Measurements from ENCODE around the gene HAL. TPM values are rescaled to one million over a fixed set of nuclear protein-coding genes. Genes with fewer than 3 reads are reported as not detected.

Gene HAL
- total RNA-seq, 4 donors from 2014 or later = 1.3 to 1.9 TPM; not detected in 2

- Histone ChIP-seq H3K27ac (no peak overlapping the region), H3K9me3 (no peaks in the 10 kb centered on the region), H3K4me3 (replicated peaks in 1 of 3) (no peak overlapping the region), H3K4me1 (peaks cover 3 to 12% of the 10 kb centered on the region in 2 donors), H3K27me3 (no peaks in the 10 kb centered on the region), H3K36me3 (peaks cover 0 to under 1% of the 10 kb centered on the region in 2 donors)
- intact Hi-C loops (cut with DNase I) = no loop called here
- DNase-seq = no peak
- TF ChIP-seq CTCF (IDR thresholded peaks at IDR 0.05) (no peak), POLR2A (IDR thresholded peaks at IDR 0.05) (no peak)
- 75 to 83% methylated on average over 1 of the region's 1 CpG for WGBS, 2 donors
These were observed 32.4 kb upstream of the HAL start for GRCh38 chr12:96028538-96028937.

- Histone ChIP-seq H3K27me3 (no peaks in the 10 kb centered on the region), H3K9me3 (no peaks in the 10 kb centered on the region), H3K4me3 (replicated peaks in 1 of 3) (no peak overlapping the region), H3K27ac (no peak overlapping the region), H3K4me1 (no peaks in the 10 kb centered on the region), H3K36me3 (peaks cover 0 to 6% of the 10 kb centered on the region in 2 donors)
- TF ChIP-seq CTCF (IDR thresholded peaks at IDR 0.05) = no peak
- TF ChIP-seq POLR2A (IDR thresholded peaks at IDR 0.05) = no peak
- no peak for DNase-seq
- intact Hi-C loops (cut with DNase I) = no loop called here
- WGBS, 2 donors = 97 to 98% methylated on average over 1 of the region's 1 CpG
These were observed 30.2 kb upstream of the HAL start for GRCh38 chr12:96026331-96026730.

DNA sequence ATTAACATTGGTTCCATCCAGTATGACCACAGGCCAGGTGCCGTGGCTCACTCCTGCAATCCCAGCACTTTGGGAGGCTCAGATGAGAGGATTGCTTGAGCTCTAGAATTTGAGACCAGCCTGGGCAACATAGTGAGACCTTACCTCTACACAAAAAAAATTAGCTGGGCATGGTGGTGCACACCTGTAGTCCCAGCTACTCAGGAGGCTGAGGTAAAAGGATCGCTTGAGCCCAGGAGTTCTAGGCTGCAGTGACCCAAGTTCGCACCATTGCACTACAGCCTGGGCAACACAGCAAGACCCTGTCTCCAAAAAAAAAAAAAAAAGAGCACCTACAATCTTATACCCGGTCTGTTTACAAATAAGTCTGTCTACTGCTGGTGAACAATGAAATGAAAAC is 29.4 kb upstream of the HAL start:
- Histone ChIP-seq H3K4me1 (no peaks in the 10 kb centered on the region), H3K36me3 (peaks cover 0 to 6% of the 10 kb centered on the region in 2 donors), H3K9me3 (no peaks in the 10 kb centered on the region), H3K4me3 (replicated peaks in 1 of 3) (no peak overlapping the region), H3K27ac (no peak overlapping the region), H3K27me3 (no peaks in the 10 kb centered on the region)
- intact Hi-C loops (cut with DNase I) = no loop called here
- TF ChIP-seq POLR2A (IDR thresholded peaks at IDR 0.05) (no peak), CTCF (IDR thresholded peaks at IDR 0.05) (no peak)
- WGBS, 2 donors = 95 to 96% methylated on average over 4 of the region's 4 CpGs
- no peak for DNase-seq

DNA sequence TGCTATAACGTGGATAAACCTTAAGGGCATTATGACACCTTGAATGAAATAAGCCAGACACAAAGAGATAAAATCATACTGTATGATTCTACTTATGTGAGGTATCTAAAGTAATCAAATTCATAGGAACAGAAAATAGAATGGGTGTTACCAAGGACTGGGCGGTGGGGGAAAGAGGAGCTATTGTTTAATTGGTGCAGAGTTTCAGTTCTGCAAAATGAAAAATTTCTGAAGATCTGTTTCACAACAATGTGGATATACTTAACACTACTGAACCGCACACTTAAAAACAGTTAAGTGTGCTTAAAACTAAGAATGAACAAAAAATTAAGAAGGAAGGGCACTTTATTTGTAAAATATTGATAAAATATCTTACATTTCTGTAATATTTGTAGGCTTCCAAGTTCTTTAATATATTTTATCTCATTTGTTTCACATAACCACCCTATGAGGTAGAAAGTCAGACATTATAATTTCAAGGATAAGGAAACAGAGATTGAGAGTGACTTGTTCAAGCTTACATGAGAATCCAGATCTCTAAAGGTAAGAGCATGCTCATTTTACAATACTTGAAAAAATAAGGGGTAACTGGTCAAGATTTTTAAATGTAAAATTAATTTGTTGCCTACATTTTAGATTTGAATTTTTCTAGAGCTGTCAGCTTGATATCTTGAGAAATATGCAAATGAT is 24.3 kb upstream of the HAL start:
- H3K4me3 ChIP-seq (replicated peaks in 1 of 3) = no peak overlapping the region
- H3K27ac ChIP-seq = no peak overlapping the region
- no peaks in the 10 kb centered on the region for H3K27me3 ChIP-seq
- H3K4me1 ChIP-seq = no peaks in the 10 kb centered on the region
- TF ChIP-seq POLR2A (IDR thresholded peaks at IDR 0.05) (no peak), CTCF (IDR thresholded peaks at IDR 0.05) (no peak)
- WGBS, 2 donors = 91 to 93% methylated on average over 3 of the region's 3 CpGs
- no peaks in the 10 kb centered on the region for H3K9me3 ChIP-seq
- intact Hi-C loops (cut with DNase I) = no loop called here
- DNase-seq = no peak
- H3K36me3 ChIP-seq = peaks cover 0 to 13% of the 10 kb centered on the region in 2 donors

GRCh38 chr12:96015672-96016071 is 19.5 kb upstream of the HAL start:
- peak in 1 of 2 donors; percentile 18 for DNase-seq
- peak in 1 of 6 experiments; percentile 26 for TF ChIP-seq CTCF (IDR thresholded peaks at IDR 0.05)
- no peak for TF ChIP-seq POLR2A (IDR thresholded peaks at IDR 0.05)
- WGBS, 2 donors = 76 to 92% methylated on average over 5 of the region's 5 CpGs
- Histone ChIP-seq H3K9me3 (no peaks in the 10 kb centered on the region), H3K27ac (no peak overlapping the region), H3K4me1 (no peaks in the 10 kb centered on the region), H3K36me3 (peaks cover 31 to 38% of the 10 kb centered on the region in 2 donors), H3K27me3 (no peaks in the 10 kb centered on the region), H3K4me3 (replicated peaks in 1 of 3) (no peak overlapping the region)
- intact Hi-C loops (cut with DNase I) = no loop called here
